Upper lobe of left lung (tissue), 4 donors: ENCODE measurements around the gene CLEC16A.

Experiments
- EP300 ChIP-seq, 4 donors: sonication (generic); formaldehyde crosslinking; IDR thresholded peaks; one replicate each; pipeline ENCODE4 v1.5.1; 2017; ENCODE audit warnings: antibody characterized with exemption in 4 of 4, control low read depth in 2 of 4
- POLR2A ChIP-seq, 4 donors: fragments of 450-650 bp; IDR thresholded peaks; one replicate each; pipeline ENCODE4 v1.5.1; 2016 to 2017; ENCODE audit warnings: antibody characterized with exemption in 4 of 4, mild to moderate bottlenecking in 2 of 4
- POLR2AphosphoS5 ChIP-seq, 2 donors: sonication (generic); formaldehyde crosslinking; IDR thresholded peaks; one replicate each; pipeline ENCODE4 v1.5.1; 2017; ENCODE audit warnings: antibody characterized with exemption in 2 of 2
- TF ChIP-seq, protein P1 (sequence below), 6 experiments: fragments of 450-650 bp in 4 of 6; fragments of 200-600 bp in 2 of 6; sonication (generic) in 2 of 6; IDR thresholded peaks; one replicate each; pipeline ENCODE4 v1.5.1; 2016 to 2019; ENCODE audit warnings: antibody characterized with exemption in 6 of 6

DNA sequence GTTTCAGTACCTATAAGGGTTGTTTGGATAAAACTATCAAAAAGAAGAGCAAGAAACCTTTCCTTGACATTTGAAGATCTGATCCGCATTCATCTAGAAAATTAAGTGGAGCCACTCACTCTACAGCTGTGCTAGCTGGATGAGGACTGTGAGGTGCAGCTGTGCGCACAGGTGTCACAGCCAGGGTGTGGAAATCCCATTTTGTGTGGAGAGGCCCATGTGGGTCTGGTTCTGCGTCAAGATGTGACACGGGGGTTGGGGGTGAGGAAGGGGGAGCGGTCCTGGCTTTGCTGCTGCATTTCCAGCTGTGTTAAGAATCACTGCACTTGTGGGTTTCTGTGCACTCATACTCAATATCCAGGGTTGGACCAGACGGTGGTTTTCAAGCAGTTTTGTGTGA, 70.7 kb downstream of the CLEC16A start:
- TF ChIP-seq POLR2A (IDR thresholded peaks at IDR 0.05): no peak
- TF ChIP-seq, protein P1, sequence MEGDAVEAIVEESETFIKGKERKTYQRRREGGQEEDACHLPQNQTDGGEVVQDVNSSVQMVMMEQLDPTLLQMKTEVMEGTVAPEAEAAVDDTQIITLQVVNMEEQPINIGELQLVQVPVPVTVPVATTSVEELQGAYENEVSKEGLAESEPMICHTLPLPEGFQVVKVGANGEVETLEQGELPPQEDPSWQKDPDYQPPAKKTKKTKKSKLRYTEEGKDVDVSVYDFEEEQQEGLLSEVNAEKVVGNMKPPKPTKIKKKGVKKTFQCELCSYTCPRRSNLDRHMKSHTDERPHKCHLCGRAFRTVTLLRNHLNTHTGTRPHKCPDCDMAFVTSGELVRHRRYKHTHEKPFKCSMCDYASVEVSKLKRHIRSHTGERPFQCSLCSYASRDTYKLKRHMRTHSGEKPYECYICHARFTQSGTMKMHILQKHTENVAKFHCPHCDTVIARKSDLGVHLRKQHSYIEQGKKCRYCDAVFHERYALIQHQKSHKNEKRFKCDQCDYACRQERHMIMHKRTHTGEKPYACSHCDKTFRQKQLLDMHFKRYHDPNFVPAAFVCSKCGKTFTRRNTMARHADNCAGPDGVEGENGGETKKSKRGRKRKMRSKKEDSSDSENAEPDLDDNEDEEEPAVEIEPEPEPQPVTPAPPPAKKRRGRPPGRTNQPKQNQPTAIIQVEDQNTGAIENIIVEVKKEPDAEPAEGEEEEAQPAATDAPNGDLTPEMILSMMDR (IDR thresholded peaks at IDR 0.05): no peak
- TF ChIP-seq POLR2AphosphoS5 (IDR thresholded peaks at IDR 0.05): no peak
- no peak for TF ChIP-seq EP300 (IDR thresholded peaks at IDR 0.05)
